IPS-15b (cell line): ENCODE measurements around the gene ST8SIA3.

ENCODE experiments used
- H3K27me3 ChIP-seq: one replicate; pipeline ENCODE4 v1.6.1; 2013; ENCODE audit warnings: low read length; ENCODE audit not compliant: control insufficient read depth, insufficient read depth
- H3K36me3 ChIP-seq: one replicate; pipeline ENCODE4 v1.6.1; 2013; ENCODE audit warnings: low read length; ENCODE audit not compliant: control insufficient read depth, insufficient read depth
- H3K4me1 ChIP-seq: one replicate; pipeline ENCODE4 v1.6.1; 2013; ENCODE audit warnings: mild to moderate bottlenecking, low read length; ENCODE audit not compliant: control insufficient read depth, insufficient read depth
- H3K4me3 ChIP-seq: one replicate; pipeline ENCODE4 v1.5.1; 2013; ENCODE audit warnings: low read depth, low read length
- H3K9ac ChIP-seq: one replicate; pipeline ENCODE4 v1.6.1; 2013; ENCODE audit warnings: low read depth, mild to moderate bottlenecking, low read length
- H3K9me3 ChIP-seq: one replicate; pipeline ENCODE4 v1.6.1; 2013; ENCODE audit warnings: mild to moderate bottlenecking, low read length; ENCODE audit not compliant: control insufficient read depth, insufficient read depth

ST8SIA3 gene

DNA sequence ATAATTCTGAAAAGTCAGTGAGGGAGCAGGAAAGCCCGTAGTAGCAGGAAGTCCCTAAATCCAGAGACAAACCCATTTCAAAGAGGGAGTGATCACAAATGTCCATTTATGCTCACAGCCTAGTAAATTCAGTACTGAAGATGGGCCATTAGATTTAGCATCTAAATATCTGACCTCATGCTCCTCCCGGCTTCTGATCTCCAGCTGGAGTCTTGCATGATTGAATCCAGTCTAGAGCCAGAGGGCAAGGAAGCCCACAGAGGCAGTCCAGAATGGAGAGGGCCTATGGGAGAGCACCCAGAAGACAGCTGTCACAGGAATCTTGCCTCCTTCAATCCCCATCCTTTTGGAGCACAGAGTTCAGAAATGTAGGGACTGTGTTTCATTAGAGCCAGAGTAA, 16.0 kb upstream of the ST8SIA3 start:
- H3K4me1 ChIP-seq, result no peaks in the 10 kb centered on the region
- no peak overlapping the region for H3K9ac ChIP-seq
- H3K27me3 ChIP-seq, result no peaks in the 10 kb centered on the region
- H3K4me3 ChIP-seq, result no peak overlapping the region
- no peaks in the 10 kb centered on the region for H3K9me3 ChIP-seq
- no peaks in the 10 kb centered on the region for H3K36me3 ChIP-seq

DNA sequence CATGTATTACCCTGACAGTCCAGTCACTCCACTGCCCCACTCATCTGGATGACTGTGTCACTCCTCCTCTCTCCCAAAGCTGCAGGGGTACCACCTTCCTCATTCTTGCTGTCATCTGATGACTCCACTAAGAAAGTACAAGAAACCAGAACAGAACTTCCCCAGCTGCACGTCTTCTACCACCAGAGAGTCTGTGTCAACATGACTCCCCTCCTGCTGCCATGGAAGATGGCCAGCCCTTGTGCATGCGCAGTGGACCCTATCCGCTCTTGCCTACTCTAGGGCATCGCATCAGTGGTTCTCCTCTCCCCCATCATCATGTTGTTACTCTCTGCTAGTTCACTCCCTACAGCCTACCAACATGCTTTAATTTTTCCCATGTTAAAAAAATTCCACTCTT, 14.5 kb upstream of the ST8SIA3 start:
- Histone ChIP-seq H3K4me1 (no peaks in the 10 kb centered on the region), H3K9ac (no peak overlapping the region), H3K9me3 (no peaks in the 10 kb centered on the region), H3K27me3 (no peaks in the 10 kb centered on the region), H3K36me3 (no peaks in the 10 kb centered on the region), H3K4me3 (no peak overlapping the region)

DNA sequence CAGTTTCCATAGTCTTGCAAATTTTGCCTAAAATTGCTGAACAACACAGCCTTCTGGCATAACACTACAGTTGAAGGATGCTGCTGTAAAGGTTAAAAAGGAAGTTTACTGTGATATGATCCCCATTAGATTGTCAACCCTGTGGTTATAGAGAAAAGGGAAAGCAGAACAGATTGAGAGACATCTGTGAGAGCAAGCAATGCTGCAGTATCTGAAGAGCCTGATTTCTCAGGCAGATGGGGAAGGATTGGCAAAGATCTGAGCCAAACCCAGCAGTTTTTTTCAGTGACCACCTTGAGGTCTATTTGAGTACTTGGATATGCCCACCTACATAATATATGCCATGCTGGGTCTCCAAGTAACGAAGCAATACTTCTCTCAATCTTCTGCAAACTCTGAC, 8.5 kb upstream of the ST8SIA3 start:
- Histone ChIP-seq H3K4me1 (no peaks in the 10 kb centered on the region), H3K9ac (no peak overlapping the region), H3K27me3 (no peaks in the 10 kb centered on the region), H3K36me3 (no peaks in the 10 kb centered on the region), H3K4me3 (no peak overlapping the region), H3K9me3 (no peaks in the 10 kb centered on the region)

- no peaks in the 10 kb centered on the region for H3K9me3 ChIP-seq
- H3K27me3 ChIP-seq, result peaks cover 17% of the 10 kb centered on the region
- no peak overlapping the region for H3K9ac ChIP-seq
- no peaks in the 10 kb centered on the region for H3K36me3 ChIP-seq
- H3K4me3 ChIP-seq, result no peak overlapping the region
- H3K4me1 ChIP-seq, result peaks cover 6% of the 10 kb centered on the region
Measured at GRCh38 chr18:57346876-57347275, 5.5 kb upstream of the ST8SIA3 start.

DNA sequence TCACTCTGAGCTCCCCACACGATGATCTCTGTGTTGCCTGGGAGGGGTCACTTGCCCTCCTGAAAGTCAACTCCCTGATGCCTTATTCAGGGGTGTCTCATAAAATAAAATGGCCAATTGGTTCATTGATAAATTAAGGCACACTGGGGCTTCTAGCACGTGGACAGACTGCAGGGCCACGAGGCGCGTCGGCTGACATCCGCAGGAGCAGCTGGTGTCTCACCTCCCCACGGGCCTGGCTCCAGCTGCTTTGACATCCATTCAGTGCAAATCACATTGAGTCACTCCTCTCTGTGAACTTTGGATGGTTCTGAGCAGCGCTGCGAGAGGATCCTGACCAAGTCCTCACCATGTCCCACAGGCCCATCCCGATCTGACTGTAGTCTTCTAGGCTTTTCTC, 4.6 kb upstream of the ST8SIA3 start:
- no peak overlapping the region for H3K4me3 ChIP-seq
- no peaks in the 10 kb centered on the region for H3K36me3 ChIP-seq
- no peaks in the 10 kb centered on the region for H3K9me3 ChIP-seq
- H3K9ac ChIP-seq, result no peak overlapping the region
- peaks cover 17% of the 10 kb centered on the region for H3K27me3 ChIP-seq
- H3K4me1 ChIP-seq, result peaks cover 6% of the 10 kb centered on the region

GRCh38 chr18:57352761-57353136, 392 bp downstream of the ST8SIA3 start:
- H3K4me1 ChIP-seq, result peaks cover 6% of the 10 kb centered on the region
- H3K4me3 ChIP-seq, result peak overlapping the region; percentile 80
- H3K9ac ChIP-seq, result no peak overlapping the region
- H3K9me3 ChIP-seq, result no peaks in the 10 kb centered on the region
- peaks cover 27% of the 10 kb centered on the region for H3K27me3 ChIP-seq
- H3K36me3 ChIP-seq, result no peaks in the 10 kb centered on the region

GRCh38 chr18:57353137-57353939, 981 bp downstream of the ST8SIA3 start:
- H3K36me3 ChIP-seq, result no peaks in the 10 kb centered on the region
- peak overlapping the region; percentile 80 for H3K4me3 ChIP-seq
- no peak overlapping the region for H3K9ac ChIP-seq
- no peaks in the 10 kb centered on the region for H3K9me3 ChIP-seq
- H3K4me1 ChIP-seq, result peaks cover 6% of the 10 kb centered on the region
- H3K27me3 ChIP-seq, result peaks cover 27% of the 10 kb centered on the region

DNA sequence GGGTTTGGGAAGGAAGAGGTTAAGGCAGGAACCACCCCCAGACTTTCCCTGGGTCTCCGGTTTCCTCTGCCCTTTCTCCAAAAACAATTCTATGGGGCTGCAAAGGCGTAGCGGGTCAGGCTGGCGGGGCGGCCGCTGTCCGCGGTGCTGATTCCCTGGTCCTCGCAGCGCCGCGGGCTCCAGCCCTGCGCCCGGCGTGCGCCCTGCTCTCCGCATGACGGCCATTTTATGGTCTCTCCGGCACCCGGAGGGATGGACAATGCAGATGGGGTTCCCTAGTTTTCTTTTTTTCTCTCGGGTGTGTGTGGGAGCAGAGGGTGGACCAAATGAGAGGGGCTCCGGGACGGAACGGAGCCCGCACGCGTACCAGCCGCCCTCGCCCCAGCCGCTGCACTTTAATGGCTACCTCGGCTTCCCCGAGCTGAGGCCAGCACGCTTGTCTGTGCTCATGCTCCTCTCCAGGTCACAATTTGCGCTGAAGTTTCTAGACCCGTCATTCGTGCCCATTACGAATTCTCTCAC, 1.6 kb downstream of the ST8SIA3 start:
- no peaks in the 10 kb centered on the region for H3K9me3 ChIP-seq
- no peaks in the 10 kb centered on the region for H3K36me3 ChIP-seq
- H3K9ac ChIP-seq, result no peak overlapping the region
- H3K4me3 ChIP-seq, result peak overlapping the region; percentile 80
- H3K27me3 ChIP-seq, result peaks cover 27% of the 10 kb centered on the region
- H3K4me1 ChIP-seq, result peaks cover 6% of the 10 kb centered on the region

DNA sequence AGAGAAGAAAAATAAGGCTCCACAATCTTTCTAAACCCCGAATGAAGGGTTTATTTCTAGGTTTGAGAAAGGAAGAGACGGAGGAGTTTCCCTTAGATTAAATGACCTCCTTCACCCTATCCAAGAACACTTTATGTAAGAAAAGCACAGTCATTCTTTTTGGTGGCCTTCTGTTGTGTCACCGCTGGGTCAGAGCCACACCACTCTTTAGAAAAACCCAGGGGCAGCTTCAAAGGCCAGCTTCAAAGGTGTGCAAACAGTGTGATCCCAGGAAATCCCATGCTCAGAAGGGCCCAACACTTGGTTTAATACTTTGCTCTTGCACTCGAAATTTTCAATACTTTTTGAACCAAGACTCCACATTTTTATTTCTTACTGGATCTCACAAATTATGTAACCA, 7.1 kb downstream of the ST8SIA3 start:
- H3K36me3 ChIP-seq, result no peaks in the 10 kb centered on the region
- no peaks in the 10 kb centered on the region for H3K4me1 ChIP-seq
- H3K27me3 ChIP-seq, result peaks cover 8% of the 10 kb centered on the region
- H3K9ac ChIP-seq, result no peak overlapping the region
- no peaks in the 10 kb centered on the region for H3K9me3 ChIP-seq
- no peak overlapping the region for H3K4me3 ChIP-seq

GRCh38 chr18:57362714-57363113, 10.4 kb downstream of the ST8SIA3 start:
- Histone ChIP-seq H3K36me3 (no peaks in the 10 kb centered on the region), H3K4me3 (no peak overlapping the region), H3K27me3 (no peaks in the 10 kb centered on the region), H3K9ac (no peak overlapping the region), H3K9me3 (no peaks in the 10 kb centered on the region), H3K4me1 (no peaks in the 10 kb centered on the region)

GRCh38 chr18:57364460-57364859, 12.1 kb downstream of the ST8SIA3 start:
- Histone ChIP-seq H3K36me3 (no peaks in the 10 kb centered on the region), H3K27me3 (no peaks in the 10 kb centered on the region), H3K4me1 (no peaks in the 10 kb centered on the region), H3K4me3 (no peak overlapping the region), H3K9ac (no peak overlapping the region), H3K9me3 (no peaks in the 10 kb centered on the region)

GRCh38 chr18:57366528-57367081, 14.2 kb downstream of the ST8SIA3 start:
- Histone ChIP-seq H3K9ac (no peak overlapping the region), H3K9me3 (no peaks in the 10 kb centered on the region), H3K4me1 (no peaks in the 10 kb centered on the region), H3K4me3 (no peak overlapping the region), H3K27me3 (no peaks in the 10 kb centered on the region), H3K36me3 (no peaks in the 10 kb centered on the region)
